HCT116 (cell line): ENCODE data around the gene PNPLA8.

Source experiments
- CEBPB ChIP-seq: IDR thresholded peaks from 2 replicates; pipeline ENCODE4 v1.6.1; 2012; ENCODE audit warnings: low read depth
- JUND ChIP-seq: IDR thresholded peaks from 2 replicates; pipeline ENCODE4 v1.6.1; 2012
- SIN3A ChIP-seq: IDR thresholded peaks from 2 replicates; pipeline ENCODE4 v1.6.1; 2012; ENCODE audit warnings: low read depth
- TF ChIP-seq, protein P1 (sequence below), 3 experiments: fragments of 200-600 bp in 1 of 3; sonication (generic) in 1 of 3; IDR thresholded peaks in 2 of 3; conservative IDR thresholded peaks in 1 of 3; 2 replicates each; pipeline ENCODE4 v1.5.1; 2012 to 2017; ENCODE audit warnings: low read depth in 2 of 3, low read length in 2 of 3, antibody characterized with exemption in 1 of 3, borderline replicate concordance in 1 of 3, control low read depth in 1 of 3, mild to moderate bottlenecking in 1 of 3, mixed read lengths in 1 of 3, mixed run types in 1 of 3, moderate library complexity in 1 of 3; ENCODE audit not compliant: insufficient read depth in 1 of 3

DNA sequence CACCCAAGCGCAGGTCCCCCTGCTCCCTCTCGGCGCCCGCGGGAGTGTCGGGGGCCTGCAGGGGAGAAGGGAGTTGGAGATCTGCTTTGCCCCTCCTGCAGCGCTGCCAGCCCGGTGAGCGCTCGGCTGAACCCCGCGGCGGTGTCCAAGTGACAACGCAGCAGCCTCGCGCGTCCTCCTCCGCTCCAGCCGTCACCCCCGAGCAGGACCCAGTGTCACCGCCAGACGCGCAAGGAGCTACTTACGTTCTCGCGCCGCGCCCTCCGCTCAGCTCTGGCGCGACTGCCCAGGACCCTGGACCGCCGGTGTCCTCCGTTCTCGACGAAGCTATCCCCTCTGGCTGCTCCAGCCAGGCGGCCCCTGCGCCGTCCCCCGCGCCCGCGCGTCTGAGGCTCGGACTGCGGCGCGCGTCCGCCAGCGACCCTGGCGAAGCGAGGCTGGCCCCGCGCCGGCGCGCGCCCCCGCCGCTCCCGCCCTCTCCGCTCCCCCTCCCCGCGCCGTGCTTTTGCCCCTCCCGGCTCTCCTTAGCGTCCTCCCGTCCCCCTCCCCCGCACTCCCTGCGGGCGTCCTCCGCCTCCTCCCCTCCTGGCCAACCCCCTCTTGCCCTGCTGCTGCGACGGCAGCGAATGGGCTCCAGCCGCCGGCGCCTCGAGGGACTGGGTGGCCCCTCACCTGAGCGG lies 69.8 kb downstream of the PNPLA8 start, which contains the start of gene NRCAM:
- TF ChIP-seq SIN3A (no peak), CEBPB (no peak), JUND (no peak)
- TF ChIP-seq, protein P1, sequence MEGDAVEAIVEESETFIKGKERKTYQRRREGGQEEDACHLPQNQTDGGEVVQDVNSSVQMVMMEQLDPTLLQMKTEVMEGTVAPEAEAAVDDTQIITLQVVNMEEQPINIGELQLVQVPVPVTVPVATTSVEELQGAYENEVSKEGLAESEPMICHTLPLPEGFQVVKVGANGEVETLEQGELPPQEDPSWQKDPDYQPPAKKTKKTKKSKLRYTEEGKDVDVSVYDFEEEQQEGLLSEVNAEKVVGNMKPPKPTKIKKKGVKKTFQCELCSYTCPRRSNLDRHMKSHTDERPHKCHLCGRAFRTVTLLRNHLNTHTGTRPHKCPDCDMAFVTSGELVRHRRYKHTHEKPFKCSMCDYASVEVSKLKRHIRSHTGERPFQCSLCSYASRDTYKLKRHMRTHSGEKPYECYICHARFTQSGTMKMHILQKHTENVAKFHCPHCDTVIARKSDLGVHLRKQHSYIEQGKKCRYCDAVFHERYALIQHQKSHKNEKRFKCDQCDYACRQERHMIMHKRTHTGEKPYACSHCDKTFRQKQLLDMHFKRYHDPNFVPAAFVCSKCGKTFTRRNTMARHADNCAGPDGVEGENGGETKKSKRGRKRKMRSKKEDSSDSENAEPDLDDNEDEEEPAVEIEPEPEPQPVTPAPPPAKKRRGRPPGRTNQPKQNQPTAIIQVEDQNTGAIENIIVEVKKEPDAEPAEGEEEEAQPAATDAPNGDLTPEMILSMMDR (IDR thresholded peaks at IDR 0.05 in 2 of 3, conservative IDR thresholded peaks at IDR 0.05 in 1 of 3; ENCODE audit: borderline replicate concordance in 1 of 3, insufficient read depth in 1 of 3, low read depth in 2 of 3, low read length in 2 of 3), result no peak
